Mucosa of gallbladder (tissue), 1 donor: ENCODE results near the gene PSMD14. TPM values are rescaled to one million over a fixed set of nuclear protein-coding genes. Genes with fewer than 3 reads are reported as not detected.

Source experiments
- DNase-seq: peaks from one replicate; pipeline ENCODE4 v3.0.0-alpha.2; 2020; ENCODE audit warnings: low spot score
- total RNA-seq: library from RNA; stranded (reverse); gene quantifications from one replicate; pipeline ENCODE4 v1.2.1, GENCODE V29; 2021
- donor health status: DM: no; HTN: no; CAD: no.

PSMD14 gene
- total RNA-seq, 1 donor from 2014 or later = 36.2 TPM

DNA sequence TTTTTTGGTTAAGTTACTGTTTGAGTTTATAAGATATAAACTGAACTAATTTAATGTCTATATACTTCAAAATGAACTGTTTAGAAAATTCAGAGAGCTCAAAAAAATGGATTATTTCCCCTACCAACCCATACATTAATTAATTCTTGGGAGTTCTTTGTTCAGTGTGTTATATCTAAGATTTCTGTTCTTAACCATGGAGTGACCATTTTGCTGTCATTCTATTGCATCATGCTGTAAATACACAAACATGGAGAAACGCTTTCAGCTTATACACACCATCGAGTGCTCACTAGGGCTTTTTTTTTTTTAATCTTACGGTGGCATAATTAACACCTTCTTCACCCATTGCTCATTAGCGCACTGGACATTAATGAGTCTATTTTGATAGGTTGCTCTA is 74.5 kb downstream of the PSMD14 start:
- no peak for DNase-seq

DNA sequence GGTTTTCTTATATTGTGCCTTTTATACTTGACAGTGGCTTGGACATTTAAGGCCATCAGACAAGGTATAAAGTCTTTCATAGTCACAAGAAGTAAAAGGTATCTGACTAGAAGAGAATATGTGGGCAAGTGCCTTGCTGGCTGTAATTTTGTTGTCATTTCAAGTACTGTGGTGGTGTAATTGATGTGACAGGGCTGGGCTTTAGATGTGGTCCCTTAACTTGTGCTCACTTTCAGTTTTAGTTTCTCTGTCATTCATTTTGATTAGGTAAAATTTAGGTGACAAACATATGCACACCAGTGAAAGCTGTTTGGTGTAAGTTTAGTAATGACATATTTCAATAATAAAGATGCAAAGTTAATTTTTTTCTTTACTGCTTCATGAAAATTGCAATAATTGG is 76.6 kb downstream of the PSMD14 start:
- DNase-seq = no peak

DNA sequence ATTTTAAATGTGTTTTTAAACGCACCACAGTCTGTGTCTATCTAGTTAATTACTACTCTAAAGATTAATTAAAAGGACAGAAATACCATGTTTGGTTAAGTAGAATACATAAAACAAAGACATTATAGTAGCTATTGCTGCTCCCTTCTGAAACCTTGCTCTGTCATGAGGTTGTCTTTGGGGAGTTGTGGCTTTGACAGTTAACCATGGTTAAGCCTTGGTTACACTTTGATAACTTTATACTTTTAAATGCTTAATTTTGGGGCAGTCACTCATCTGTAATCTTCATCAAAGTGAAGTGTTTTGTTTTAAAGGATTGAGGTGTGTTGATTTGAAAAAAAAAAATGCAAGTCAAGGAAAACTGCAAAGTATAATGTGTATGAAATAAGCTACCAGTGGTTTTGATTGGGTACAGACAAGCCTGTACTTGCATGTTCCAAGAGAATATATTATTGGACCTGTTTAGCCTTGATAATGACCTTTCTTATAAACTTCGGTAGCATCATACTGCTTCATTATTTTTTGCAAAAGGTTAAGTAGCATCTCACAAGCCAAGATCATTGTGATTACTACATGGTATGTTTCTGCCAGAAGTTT is 78.1 kb downstream of the PSMD14 start:
- DNase-seq = no peak

DNA sequence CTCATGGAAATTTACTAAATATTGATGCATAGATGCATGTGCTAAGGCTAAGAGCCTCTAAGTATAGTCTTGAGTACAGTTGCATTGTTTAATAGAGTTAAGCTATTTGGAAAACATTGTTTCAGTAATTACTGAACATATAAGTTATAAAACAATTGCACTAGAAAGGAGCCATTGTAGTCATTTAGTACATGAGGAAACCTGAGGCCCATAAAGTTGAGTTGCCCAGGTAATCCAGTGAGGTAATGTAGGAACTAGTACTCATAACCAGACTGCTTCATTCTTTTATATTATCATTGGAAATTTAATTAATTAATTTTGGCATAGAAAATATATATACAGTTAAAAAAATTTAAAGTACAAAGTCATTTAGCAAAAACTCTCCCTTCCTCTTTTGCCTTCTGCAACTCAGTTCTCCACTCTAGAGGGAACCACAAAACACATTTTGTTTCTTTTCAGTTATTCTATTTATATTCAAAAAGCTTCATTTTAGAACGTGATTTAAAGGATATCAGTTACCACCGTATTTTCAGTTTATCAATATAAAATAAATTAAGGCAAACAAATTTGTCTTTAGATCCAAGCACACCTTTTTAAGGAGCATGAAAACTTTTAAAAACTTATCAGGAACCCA is 80.0 kb downstream of the PSMD14 start:
- no peak for DNase-seq

DNA sequence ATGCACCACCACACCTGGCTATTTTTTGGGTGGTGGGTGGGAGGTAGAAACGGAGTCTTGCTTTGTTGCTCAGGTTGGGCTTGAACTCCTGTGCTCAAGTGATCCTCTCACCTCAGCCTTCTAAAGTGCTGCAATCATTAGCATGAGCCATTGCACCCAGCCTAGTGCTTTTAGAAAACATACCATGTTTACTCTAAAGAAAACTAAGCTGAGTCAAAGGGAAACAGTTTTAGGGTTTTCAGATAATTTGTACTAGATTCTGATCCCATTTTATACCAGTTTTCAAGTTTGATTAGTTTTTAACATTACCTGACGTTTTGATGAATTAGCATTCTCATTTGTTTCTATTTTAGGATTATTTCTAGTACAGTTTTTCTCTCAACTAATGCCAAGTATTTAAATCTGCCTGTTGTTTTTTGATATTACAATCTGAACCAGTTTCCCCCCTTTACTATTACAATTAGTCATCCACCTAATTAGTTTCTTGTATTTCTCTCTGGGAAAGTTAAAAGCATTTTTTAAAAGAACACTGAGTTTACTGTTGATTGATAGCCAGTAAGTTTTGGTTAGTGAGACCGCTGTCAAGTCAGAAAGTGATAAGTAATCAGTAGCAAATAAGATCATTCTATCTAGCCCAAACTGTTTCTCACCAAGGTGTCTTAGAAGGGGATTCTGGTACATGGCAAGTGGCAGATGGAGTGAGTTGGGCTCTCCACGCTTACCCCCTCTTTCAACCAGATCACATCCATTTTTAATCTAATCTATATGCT is 83.7 kb downstream of the PSMD14 start:
- DNase-seq = no peak

GRCh38 chr2:161400076-161400475 is 91.9 kb downstream of the PSMD14 start:
- DNase-seq = no peak

GRCh38 chr2:161402297-161402696 is 94.1 kb downstream of the PSMD14 start:
- no peak for DNase-seq

DNA sequence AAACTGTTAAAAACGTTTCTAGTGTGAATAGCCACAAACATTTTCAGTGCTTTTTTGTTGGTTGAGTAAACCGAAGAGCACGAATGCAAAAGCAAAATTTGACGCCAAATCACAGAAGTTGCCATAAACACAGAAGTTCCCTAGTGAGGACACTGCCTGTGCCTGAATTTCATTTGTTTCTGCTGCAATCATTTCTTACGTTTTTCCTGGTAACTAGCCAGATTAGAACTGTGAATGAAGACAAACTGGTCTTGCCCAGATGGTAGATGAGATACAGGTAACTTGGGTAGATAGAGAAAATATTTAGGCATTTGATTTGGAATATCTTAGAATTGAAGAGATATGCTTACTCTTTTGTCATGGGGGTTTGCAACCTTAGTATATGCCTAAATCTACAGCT is 98.1 kb downstream of the PSMD14 start:
- DNase-seq = no peak

DNA sequence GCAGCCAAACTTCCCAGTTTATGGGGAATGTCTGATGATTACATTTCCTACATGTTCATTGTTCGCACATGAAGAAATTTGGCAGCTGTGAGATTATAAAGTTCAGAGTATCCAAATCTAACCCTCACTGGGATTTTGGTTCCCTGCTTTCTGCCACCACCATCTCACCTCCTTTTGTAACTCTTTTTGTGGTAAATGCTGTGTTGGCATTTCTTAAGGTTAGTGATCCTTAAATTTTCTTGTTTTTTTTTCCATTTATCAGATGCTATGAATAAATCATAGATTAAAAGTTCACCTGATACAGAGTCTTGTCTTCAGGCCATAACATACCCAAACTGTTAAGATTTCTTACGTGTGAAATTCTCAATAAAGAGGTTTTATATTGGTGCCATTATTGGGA is 99.4 kb downstream of the PSMD14 start:
- DNase-seq = no peak

DNA sequence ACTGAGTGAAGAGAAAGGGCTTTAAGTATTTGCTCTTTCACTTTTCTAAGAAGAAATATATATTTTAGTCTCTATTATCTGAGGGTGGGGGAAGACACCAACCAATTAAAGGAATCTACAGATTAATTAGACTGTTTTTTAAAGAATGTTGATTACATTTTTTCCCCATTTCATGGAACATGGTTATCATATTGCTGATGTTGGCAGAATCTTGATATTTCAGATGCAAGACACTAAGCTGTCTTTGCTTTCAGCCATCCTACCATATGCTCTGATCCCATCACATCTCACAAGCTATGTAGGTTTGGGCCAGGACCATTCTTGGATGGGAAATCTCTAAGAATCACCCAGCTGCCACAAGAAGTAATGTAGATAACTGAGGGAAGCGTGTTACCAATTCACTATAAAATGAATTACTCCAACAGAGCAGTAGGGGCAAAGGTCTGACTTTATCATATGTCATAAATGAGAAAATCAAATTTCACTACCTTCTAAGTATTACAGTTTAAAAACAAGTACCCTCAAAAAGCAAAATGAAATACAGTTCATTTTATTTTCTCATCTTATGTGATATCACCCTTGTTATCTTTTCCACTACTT is 101.2 kb downstream of the PSMD14 start:
- no peak for DNase-seq

- DNase-seq = no peak
Measured at GRCh38 chr2:161412346-161412745, 104.1 kb downstream of the PSMD14 start.

DNA sequence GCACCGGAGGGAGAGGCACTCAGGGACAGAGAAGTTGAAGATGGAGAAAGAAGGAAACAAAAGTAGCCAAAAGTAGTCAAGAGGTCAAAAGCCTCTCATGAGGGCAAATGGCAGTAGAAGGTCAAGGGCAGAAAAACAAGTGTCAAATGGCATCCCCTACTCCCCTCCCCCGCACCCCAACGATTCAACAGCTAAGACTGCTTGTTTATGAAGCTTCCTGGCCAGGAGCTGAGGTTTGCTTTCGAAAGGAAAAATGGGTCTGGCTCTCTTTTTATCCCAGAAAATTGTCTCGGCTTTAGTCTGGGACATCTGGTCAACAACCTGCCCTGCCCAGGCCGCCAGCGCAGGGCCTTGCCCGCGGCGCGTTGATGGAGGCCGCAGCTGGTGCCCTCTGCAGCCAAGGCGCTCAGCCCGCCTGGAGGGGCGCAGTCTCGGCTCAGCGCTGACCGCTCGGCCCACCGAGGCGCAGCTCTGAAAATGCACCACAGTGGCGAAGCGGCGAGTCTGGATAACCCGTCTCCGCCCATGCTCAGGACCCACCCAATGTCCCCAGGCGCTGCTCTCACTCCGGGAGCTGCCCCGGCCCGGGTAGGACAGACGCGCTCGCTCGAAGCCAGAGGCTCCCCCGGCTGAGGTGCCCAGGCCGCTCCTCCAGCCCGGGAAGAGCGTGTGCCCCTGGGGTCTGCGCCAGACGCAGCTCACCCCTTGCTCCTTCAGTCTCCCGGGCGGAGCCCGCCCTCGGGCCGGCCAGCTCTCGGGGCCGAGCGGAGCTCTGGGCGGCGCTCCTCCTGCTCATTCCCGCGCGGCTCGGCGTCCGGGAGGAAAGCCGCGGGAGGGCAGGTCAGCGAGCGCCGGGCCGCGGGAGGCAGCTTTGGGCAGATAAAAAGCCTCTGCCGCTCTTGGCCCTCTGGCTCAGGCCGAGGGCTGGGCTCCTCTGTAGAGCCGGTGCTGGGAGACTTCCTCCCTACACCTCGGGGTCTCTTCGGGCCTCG is 106.1 kb downstream of the PSMD14 start:
- DNase-seq = no peak

DNA sequence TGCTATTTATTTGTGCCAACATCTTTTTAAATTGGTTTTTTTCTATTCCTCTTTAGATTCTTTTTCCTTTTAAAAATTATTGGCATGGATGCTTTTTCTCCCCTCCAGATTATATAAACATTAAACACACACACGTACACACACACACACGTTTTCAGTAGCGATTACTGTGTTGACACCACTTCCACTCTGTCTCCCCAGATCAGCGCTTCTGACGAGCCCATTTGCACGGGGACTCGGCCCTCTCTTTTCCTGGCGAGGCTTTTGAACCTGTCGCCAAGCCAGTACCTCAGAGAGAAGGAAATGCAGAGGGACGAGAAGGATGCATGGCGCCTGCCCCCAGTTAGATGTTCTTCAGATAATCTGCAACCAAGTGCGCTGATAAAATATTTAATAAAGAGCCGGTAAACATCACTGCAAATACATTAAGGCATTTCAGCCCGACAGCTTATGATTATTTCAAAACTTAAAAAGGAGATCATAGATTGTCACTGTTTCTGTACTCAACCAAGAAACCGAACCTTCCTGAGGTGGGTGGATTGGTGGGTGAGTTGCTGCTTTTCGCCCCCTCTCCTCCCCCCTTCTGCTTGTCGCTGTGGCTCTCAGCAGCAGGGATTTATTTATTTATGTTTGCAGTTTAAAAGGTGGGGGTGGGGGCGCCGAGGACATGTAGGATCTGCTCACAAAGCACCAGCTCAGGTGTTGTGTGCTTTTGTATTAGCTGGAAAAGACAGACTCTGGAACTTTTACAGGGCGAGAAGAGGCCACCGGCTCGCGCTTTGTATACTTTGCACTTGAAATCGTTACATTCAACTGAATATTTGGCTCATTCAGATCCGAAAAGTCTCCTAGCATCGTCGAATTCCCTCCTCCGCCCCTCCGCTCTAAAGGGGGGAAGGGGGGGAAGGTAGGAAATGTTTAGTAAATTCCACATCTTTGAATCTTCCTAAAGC is 107.1 kb downstream of the PSMD14 start:
- DNase-seq = no peak

DNA sequence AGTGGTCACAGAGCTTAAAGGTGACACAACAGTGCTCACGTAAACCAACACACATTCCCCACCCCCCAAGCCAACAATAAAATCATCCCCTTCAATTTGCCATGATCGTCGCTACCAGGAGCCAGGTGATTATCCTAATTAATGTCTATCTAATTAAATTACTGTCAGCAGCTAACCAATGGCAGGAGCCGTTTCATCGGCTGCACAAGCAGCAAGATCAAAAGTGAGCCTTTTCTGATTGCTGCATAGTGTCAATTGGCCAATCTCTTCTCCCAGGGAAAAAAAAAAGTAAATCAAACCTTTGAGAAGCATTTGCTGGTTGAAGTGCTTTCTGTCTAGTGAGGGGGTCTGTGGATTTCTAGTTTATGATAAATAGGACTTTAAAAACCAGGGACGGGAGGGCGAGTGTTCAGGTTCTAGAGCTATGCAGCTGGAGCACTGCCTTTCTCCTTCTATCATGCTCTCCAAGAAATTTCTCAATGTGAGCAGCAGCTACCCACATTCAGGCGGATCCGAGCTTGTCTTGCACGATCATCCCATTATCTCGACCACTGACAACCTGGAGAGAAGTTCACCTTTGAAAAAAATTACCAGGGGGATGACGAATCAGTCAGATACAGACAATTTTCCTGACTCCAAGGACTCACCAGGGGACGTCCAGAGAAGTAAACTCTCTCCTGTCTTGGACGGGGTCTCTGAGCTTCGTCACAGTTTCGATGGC is 107.9 kb downstream of the PSMD14 start, which contains the start of gene TBR1:
Gene TBR1 (plus strand): TSS at position 311 of the 721 bp plus-strand sequence. CDS start 114 bp downstream, at position 425.
- DNase-seq = no peak

DNA sequence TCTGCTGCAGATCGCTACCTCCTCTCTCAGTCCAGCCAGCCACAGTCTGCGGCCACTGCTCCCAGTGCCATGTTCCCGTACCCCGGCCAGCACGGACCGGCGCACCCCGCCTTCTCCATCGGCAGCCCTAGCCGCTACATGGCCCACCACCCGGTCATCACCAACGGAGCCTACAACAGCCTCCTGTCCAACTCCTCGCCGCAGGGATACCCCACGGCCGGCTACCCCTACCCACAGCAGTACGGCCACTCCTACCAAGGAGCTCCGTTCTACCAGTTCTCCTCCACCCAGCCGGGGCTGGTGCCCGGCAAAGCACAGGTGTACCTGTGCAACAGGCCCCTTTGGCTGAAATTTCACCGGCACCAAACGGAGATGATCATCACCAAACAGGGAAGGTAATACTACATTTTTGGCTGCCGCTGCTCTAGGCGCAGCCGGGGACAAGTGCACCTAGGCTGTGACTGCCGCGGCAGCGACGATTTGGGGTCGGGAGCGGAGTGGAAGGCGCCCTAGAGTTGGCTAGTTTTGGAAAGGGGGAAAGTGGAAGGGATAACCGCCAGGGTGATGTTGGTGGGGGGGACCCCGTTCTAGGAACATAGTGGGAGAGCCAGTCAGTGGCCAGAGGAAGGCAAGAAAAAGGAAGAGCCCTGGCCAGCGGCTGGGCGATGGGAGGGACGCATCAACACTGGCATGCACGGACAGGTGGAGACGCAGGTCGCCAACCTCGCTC is 108.6 kb downstream of the PSMD14 start:
- DNase-seq = no peak

GRCh38 chr2:161417438-161418274 is 109.4 kb downstream of the PSMD14 start:
- DNase-seq = no peak

DNA sequence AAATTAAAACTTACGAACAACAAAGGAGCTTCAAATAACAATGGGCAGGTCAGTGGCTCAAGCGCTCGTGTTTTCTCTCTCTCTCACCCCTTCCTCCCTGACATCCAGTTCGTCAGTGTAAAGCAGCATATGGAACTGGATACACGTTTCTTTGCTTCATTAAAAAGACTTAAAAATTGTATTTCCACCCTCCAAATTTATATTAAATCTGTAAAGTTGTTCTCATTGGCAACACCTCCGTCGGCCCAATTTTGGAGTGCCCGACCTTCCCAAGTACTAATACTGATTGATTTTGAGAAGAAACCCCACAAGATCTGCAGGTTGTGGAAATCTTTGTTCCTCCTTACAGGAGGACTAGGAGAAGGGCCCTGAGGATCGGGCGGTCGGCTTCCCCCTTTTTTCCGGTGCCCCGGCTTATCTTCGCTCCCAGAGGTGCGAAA is 110.1 kb downstream of the PSMD14 start:
- no peak for DNase-seq
